Skeletal muscle tissue (tissue), 4 donors: ENCODE measurements around the gene VDAC1. TPM values are rescaled to one million over a fixed set of nuclear protein-coding genes. Genes with fewer than 3 reads are reported as not detected.

ENCODE experiments used
- H3K27ac ChIP-seq: one replicate; pipeline ENCODE4 v1.7.0; 2013; ENCODE audit warnings: mild to moderate bottlenecking, low read depth, low read length, inconsistent platforms
- H3K27me3 ChIP-seq, 3 donors: one replicate each; pipeline ENCODE4 v1.7.0; 2013; ENCODE audit warnings: low read length in 3 of 3; ENCODE audit not compliant: control insufficient read depth in 3 of 3, insufficient read depth in 3 of 3
- H3K36me3 ChIP-seq, 3 donors: one replicate each; pipeline ENCODE4 v1.7.0; 2013; ENCODE audit warnings: low read length in 3 of 3; ENCODE audit not compliant: control insufficient read depth in 3 of 3, insufficient read depth in 3 of 3
- H3K4me1 ChIP-seq, 3 donors: one replicate each; pipeline ENCODE4 v1.7.0; 2013; ENCODE audit warnings: low read length in 3 of 3, mild to moderate bottlenecking in 3 of 3; ENCODE audit not compliant: control insufficient read depth in 3 of 3, insufficient read depth in 3 of 3
- H3K4me3 ChIP-seq, 3 donors: one replicate each; pipeline ENCODE4 v1.7.0; 2013; ENCODE audit warnings: low read length in 3 of 3
- H3K9ac ChIP-seq, 3 donors: one replicate each; pipeline ENCODE4 v1.7.0; 2013; ENCODE audit warnings: low read length in 3 of 3, mild to moderate bottlenecking in 3 of 3, moderate library complexity in 2 of 3, low read depth in 1 of 3
- H3K9me3 ChIP-seq, 3 donors: one replicate each; pipeline ENCODE4 v1.7.0; 2013; ENCODE audit warnings: low read length in 3 of 3; ENCODE audit not compliant: control insufficient read depth in 3 of 3
- total RNA-seq: library from RNA; depleted of rRNA; stranded (reverse); fragments of >200 nt; gene quantifications from one replicate; pipeline ENCODE4 v1.2.3, GENCODE V29; 2014
- donor health status: Osteomylitis.

The VDAC1 gene
- total RNA-seq, 1 donor from 2014 or later = 257 TPM

DNA sequence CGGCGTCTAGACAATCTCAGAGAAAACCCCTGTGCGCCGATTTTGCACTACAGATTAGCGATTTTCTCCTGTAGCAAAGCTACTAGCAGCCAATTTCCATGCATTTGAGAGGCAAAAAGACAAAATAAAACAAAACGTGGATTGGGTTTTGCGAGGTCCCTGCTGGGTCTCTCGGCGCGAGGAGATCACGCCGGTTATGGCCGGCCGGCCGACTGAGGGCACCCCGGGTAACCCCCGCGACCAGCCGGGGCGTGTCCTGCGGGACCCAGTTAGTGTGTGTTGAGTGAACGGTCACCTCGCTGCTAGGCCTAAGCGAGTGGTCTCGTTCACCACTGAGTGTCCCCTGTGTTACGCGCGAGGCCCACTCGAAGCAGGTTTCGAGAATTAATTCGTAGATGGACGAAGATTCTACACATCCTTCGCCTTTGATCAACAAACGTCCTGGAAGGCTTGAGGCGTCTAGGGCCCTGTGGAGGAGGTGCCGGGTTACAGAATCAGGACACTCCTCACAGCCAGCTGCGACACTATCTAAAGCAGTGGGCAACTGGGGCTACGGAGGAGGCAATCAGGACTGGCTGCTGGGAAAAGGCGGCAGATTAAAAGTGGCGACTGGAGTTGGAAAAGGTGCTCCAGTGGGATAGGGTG lies 764 bp upstream of the VDAC1 start:
- Histone ChIP-seq H3K4me1 (peaks cover 41 to 48% (median 43%) of the 10 kb centered on the region in 3 donors), H3K36me3 (peaks cover 5 to 10% (median 8%) of the 10 kb centered on the region in 3 donors), H3K27ac (peak overlapping the region; percentile 98), H3K27me3 (no peaks in the 10 kb centered on the region), H3K4me3 (peak overlapping the region; percentile 71 to 87 (median 85)), H3K9me3 (no peaks in the 10 kb centered on the region), H3K9ac (peak overlapping the region; percentile 92 to 99 (median 92))

DNA sequence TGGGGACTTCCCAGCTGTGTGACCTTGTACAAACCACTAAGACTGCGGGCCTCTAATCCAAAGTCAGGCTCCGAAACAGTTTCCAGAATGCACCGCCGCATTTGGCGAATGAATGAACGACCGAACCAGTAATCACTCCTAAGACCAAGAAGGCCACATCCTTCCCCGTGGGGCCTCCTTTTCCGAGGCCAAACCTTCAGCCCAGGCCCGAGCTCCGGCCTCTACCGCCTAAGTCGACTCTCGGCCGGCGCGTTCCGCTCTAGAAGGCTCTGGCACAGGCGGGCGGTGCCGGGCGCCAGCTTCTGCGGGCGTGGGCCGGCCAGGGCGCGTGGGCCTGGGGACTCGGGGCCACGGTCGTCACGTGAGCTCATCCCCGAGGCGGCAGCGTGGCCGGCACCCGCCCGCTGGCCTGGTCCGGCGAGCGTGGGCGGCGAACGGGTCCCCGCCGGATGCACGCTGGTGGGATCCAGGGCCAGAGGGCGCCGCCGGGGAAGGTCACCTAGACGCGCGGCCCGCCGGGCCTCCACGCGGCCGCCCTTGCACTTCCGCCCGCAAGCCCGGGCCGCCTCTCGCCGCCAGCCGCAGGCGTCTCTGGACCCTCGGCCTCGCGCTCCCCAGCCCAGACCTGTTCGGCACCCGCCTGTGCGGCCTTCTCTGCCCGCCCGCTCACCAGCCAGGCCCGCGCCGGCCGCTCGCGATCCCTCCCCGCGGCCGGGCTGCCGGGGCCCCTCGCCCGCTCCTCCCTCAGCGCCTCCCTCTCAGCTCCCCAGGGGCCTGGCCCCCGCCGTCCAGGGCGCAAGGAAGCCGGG lies 754 bp downstream of the VDAC1 start:
- H3K9ac ChIP-seq = peak overlapping the region; percentile 87 to 99 (median 90)
- H3K27ac ChIP-seq = peak overlapping the region; percentile 98
- H3K4me1 ChIP-seq = peaks cover 56 to 63% (median 58%) of the 10 kb centered on the region in 3 donors
- H3K36me3 ChIP-seq = peaks cover 5 to 10% (median 8%) of the 10 kb centered on the region in 3 donors
- H3K4me3 ChIP-seq = peak overlapping the region; percentile 71 to 87 (median 79)
- no peaks in the 10 kb centered on the region for H3K27me3 ChIP-seq
- H3K9me3 ChIP-seq = no peaks in the 10 kb centered on the region

- peak overlapping the region; percentile 71 to 87 (median 79) for H3K4me3 ChIP-seq
- H3K9me3 ChIP-seq = no peaks in the 10 kb centered on the region
- H3K27ac ChIP-seq = peak overlapping the region; percentile 98
- peaks cover 61 to 70% (median 66%) of the 10 kb centered on the region in 3 donors for H3K4me1 ChIP-seq
- H3K9ac ChIP-seq = peak overlapping the region; percentile 87 to 99 (median 90)
- peaks cover 5 to 10% (median 8%) of the 10 kb centered on the region in 3 donors for H3K36me3 ChIP-seq
- no peaks in the 10 kb centered on the region for H3K27me3 ChIP-seq
Observed at GRCh38 chr5:134003064-134003816, 1.5 kb downstream of the VDAC1 start.

DNA sequence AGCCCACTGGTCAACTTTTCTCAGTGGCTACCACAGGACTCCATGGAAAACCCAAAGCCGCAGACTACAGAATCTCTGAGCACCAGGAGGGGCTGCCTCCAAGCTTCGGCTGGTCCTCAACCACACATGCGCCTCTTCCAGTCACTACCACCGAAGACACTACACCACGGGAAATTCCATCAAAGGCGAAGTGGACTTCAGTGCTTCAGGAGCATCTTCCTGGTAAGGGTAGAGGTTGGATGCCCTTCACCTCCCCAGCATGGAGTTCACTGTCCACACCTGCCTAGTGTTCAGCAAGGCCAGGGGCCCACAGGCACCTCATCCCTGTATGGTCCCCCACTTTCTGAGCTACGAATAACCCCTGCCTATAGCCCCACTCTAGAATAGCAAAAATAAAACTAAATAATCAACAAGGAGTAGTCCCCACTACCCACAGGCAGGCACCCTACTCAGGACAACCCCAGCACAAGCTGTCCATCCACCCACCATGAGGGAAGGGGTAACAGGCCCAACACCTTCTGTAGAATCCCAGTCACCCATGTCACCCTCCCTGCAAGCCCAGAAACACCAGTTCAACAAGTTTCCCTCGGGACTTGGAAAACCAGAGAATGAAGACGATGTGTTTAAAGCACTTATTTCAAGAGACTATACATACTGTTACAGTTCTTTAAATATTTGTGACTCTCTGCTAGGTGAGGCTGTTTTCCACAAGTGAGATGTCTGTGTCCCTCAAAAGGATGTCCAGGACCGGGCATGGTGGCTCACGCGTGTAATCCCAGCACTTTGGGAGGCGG lies 2.6 kb downstream of the VDAC1 start:
- H3K36me3 ChIP-seq = peaks cover 5 to 10% (median 8%) of the 10 kb centered on the region in 3 donors
- peaks cover 62 to 76% (median 70%) of the 10 kb centered on the region in 3 donors for H3K4me1 ChIP-seq
- no peaks in the 10 kb centered on the region for H3K27me3 ChIP-seq
- peak overlapping the region; percentile 87 to 99 (median 90) for H3K9ac ChIP-seq
- peak overlapping the region in 2 of 3 donors; percentile 71 to 87 for H3K4me3 ChIP-seq
- H3K27ac ChIP-seq = peak overlapping the region; percentile 98
- H3K9me3 ChIP-seq = no peaks in the 10 kb centered on the region

DNA sequence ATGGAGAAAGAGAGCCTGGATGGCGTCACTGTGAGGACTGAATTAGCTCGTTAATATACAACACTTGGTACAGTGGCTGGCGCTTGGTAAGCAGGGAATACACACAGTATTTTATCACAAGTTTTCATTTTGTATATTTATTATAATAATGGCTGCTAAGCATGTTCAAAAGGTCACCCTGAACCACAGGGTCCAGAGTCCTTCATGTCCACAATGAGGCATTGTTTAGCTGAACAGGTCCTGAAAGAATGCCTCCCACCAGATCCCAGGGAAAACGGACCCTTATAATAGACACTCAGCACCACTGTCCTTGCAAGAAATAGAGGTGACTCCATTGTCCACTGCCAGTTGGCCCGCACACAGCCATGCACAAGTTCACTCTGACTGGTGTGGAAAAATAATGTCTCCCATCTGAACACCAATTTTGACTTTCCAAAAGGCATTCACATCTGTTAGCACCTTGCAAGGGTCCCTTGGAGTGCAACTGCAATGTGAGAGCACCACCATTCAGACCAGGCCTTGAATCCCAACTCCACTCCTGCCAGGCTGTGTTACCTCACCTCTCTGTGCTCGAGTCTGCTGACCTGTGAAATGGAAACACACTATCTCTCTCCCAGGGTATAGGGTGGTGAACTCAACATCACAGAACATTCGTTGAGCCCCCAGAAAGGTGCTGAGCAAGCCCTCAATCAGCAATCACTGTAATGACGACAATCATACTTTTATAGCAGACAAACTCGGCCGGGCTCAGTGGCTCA lies 3.9 kb downstream of the VDAC1 start:
- peaks cover 5 to 10% (median 8%) of the 10 kb centered on the region in 3 donors for H3K36me3 ChIP-seq
- peaks cover 69 to 81% (median 77%) of the 10 kb centered on the region in 3 donors for H3K4me1 ChIP-seq
- peak overlapping the region; percentile 36 to 64 (median 45) for H3K4me3 ChIP-seq
- H3K9me3 ChIP-seq = no peaks in the 10 kb centered on the region
- H3K9ac ChIP-seq = peak overlapping the region; percentile 23 to 66 (median 57)
- H3K27ac ChIP-seq = peak overlapping the region; percentile 72
- no peaks in the 10 kb centered on the region for H3K27me3 ChIP-seq

DNA sequence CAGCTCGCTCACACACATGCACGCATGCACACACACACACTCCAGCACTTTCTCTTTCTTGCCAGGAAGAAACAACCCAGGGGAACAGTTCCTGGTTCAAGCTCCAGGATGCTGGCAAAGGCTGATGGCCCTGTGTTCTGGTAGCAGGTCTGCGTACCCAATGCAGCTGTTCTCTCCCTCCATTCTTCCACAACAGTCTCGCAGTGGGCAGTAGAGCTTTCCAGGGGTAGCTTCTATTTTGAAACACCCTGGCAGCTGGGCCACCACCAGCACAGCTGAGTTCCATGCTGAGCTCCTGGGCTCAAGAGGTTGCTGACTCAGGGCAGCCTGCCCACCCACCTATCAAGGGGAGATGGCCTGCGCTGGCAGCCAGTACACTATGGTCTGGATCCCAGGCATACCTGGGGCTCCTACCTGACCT lies 4.7 kb downstream of the VDAC1 start:
- Histone ChIP-seq H3K36me3 (peaks cover 5 to 10% (median 8%) of the 10 kb centered on the region in 3 donors), H3K27ac (peak overlapping the region; percentile 72), H3K9me3 (no peaks in the 10 kb centered on the region), H3K9ac (peak overlapping the region; percentile 57 to 66 (median 57)), H3K4me3 (peak overlapping the region; percentile 51 to 64 (median 53)), H3K4me1 (peaks cover 72 to 82% (median 79%) of the 10 kb centered on the region in 3 donors), H3K27me3 (no peaks in the 10 kb centered on the region)

DNA sequence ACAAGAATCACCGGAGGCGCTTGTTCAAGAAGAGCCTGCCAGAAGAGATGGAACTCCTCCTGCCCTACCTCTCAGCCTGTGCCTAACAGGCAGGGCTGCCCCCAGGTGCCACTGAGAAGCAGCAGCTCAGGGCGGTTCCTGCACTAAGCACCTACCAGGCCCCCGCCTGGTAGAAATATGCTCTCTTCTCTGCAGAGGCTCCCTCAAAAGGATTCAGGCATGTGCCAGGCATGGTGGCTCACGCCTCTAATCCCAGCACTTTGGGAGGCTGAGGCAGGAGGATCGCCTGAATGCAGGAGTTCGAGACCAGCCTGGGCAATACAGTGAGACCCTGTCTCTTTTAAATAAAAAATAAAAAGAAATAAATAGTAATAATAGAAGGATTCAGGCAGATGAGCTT lies 6.0 kb downstream of the VDAC1 start:
- Histone ChIP-seq H3K4me3 (peak overlapping the region in 1 of 3 donors; percentile 4), H3K9me3 (no peaks in the 10 kb centered on the region), H3K36me3 (peaks cover 5 to 10% (median 8%) of the 10 kb centered on the region in 3 donors), H3K27me3 (no peaks in the 10 kb centered on the region), H3K27ac (no peak overlapping the region), H3K4me1 (peaks cover 85 to 94% (median 92%) of the 10 kb centered on the region in 3 donors), H3K9ac (peak overlapping the region in 1 of 3 donors; percentile 50)

DNA sequence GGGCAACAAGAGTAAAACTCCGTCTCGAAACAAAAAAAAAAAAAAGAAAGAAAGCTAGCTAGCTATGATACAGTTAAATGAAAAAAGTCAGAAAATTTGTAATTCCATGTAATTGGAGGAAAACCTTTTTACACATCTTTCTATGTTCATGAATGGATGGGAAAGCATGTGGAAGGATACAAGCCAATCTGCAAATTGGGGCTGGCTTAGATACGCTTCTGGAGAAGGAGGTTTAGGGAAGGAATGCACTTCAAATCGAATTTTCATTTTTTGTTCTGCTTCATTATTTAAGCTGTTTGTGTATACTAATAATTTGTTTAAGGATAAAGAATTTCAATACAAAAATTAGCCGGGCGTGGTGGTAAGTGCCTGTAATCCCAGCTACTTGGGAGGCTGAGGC lies 6.7 kb downstream of the VDAC1 start:
- Histone ChIP-seq H3K27me3 (no peaks in the 10 kb centered on the region), H3K9me3 (no peaks in the 10 kb centered on the region), H3K4me3 (no peak overlapping the region), H3K36me3 (peaks cover 5 to 8% (median 8%) of the 10 kb centered on the region in 3 donors), H3K9ac (peak overlapping the region in 1 of 3 donors; percentile 50), H3K27ac (no peak overlapping the region), H3K4me1 (peaks cover 85 to 94% (median 90%) of the 10 kb centered on the region in 3 donors)
